Esophagus mucosa (tissue), 1 donor: ENCODE data around the gene TERT. TPM values are rescaled to one million over a fixed set of nuclear protein-coding genes. Genes with fewer than 3 reads are reported as not detected.
"Not testable (repeated sequence)": the region's sequence is repeated elsewhere in the genome, so short reads cannot be mapped to it uniquely, and the experiment has no call there.

Experiments
- ATAC-seq: fragments of 200-7000 bp; cut with Tn5 transposase; one replicate; pipeline ENCODE4 v1.9.1; 2020
- total RNA-seq: library from RNA; stranded (reverse); gene quantifications from one replicate; pipeline ENCODE4 v1.2.4, GENCODE V29; 2023
- donor health status: DM: yes; HTN: yes; CAD: no.

Gene TERT
- total RNA-seq, 1 donor from 2014 or later = not detected

DNA sequence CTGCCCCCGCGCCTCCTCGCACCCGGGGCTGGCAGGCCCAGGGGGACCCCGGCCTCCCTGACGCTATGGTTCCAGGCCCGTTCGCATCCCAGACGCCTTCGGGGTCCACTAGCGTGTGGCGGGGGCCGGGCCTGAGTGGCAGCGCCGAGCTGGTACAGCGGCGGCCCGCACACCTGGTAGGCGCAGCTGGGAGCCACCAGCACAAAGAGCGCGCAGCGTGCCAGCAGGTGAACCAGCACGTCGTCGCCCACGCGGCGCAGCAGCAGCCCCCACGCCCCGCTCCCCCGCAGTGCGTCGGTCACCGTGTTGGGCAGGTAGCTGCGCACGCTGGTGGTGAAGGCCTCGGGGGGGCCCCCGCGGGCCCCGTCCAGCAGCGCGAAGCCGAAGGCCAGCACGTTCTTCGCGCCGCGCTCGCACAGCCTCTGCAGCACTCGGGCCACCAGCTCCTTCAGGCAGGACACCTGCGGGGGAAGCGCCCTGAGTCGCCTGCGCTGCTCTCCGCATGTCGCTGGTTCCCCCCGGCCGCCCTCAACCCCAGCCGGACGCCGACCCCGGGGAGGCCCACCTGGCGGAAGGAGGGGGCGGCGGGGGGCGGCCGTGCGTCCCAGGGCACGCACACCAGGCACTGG is 548 bp downstream of the TERT start:
- ATAC-seq = no peak

DNA sequence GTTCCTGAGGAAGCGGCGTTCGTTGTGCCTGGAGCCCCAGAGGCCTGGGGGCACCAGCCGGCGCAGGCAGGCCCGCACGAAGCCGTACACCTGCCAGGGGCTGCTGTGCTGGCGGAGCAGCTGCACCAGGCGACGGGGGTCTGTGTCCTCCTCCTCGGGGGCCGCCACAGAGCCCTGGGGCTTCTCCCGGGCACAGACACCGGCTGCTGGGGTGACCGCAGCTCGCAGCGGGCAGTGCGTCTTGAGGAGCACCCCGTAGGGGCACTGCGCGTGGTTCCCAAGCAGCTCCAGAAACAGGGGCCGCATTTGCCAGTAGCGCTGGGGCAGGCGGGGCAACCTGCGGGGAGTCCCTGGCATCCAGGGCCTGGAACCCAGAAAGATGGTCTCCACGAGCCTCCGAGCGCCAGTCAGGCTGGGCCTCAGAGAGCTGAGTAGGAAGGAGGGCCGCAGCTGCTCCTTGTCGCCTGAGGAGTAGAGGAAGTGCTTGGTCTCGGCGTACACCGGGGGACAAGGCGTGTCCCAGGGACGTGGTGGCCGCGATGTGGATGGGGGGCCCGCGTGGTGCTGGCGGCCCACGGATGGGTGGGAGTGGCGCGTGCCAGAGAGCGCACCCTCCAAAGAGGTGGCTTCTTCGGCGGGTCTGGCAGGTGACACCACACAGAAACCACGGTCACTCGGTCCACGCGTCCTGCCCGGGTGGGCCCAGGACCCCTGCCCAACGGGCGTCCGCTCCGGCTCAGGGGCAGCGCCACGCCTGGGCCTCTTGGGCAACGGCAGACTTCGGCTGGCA is 1.3 kb downstream of the TERT start:
- ATAC-seq = no peak

DNA sequence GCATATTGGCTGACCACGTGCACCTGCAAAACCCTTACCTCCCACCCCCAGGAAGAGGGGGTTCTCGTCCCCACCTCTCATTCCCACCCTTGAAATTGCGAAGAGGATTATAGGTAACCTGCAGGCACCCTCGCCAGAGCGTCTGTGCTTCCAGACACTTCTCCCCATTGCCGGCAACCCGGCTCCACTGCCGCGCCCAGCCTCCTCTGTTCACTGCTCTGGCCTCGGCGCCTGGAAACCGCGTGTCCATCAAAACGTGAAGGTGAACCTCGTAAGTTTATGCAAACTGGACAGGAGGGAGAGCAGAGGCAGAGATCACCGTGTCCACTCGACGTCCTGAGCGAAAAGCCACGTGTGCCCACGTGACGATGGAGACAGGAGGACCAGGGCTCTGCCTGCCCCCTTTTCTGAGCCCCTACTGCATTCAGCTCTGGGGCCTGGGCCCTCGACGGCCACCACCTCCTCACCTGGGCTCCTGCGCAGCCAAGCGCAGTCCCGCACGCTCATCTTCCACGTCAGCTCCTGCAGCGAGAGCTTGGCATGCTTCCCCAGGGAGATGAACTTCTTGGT is 1.9 kb downstream of the TERT start:
- no peak for ATAC-seq

DNA sequence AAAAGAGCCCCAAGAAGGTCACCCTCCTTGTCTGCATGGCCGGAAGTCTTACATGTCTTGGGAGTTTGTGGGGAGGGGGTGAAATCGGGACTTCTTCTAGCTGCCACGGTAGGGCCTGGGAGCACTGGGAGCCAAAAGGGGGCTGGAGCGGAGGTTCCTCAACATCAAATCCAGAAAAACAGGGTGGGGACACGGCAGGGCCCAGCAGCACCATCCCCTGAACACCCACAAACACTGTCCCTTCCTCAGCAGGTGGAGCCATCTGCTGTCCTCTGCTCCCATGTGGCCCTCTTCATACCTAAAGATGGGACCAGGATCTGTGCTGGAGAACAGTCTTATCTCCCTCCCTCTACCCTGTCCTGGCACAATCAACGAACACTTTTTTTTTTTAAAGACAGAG is 2.7 kb downstream of the TERT start:
- ATAC-seq = no peak

DNA sequence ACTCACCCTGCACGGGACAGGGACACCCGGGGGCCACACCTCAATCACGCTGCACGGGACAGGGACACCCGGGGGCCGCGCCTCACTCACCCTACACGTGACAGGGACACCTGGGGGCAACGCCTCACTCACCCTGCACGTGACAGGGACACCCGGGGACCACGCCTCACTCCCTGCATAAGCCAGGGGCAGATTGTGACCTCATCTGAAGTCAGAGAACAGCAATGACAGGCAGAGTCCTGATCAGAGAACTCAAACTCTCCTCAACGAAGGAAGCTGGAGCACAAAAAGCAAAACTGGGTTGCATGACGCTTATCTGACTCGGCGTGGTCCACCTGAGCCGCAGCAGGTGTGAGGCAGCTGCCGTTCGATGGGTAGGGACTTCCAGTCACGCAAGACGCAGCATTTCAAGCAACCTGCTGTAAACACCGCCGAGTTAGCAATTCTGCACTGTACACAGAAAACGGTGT is 3.2 kb downstream of the TERT start:
- ATAC-seq = no peak

DNA sequence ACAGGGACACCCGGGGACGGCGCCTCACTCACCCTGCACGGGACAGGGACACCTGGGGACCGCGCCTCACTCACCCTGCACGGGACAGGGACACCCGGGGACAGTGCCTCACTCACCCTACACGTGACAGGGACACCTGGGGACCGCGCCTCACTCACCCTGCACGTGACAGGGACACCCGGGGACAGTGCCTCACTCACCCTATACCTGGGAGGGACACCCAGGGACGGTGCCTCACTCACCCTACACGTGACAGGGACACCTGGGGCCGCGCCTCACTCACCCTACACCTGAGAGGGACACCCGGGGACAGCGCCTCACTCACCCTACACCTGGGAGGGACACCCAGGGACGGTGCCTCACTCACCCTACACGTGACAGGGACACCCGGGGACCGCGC is 3.9 kb downstream of the TERT start:
- not testable (repeated sequence) for ATAC-seq

DNA sequence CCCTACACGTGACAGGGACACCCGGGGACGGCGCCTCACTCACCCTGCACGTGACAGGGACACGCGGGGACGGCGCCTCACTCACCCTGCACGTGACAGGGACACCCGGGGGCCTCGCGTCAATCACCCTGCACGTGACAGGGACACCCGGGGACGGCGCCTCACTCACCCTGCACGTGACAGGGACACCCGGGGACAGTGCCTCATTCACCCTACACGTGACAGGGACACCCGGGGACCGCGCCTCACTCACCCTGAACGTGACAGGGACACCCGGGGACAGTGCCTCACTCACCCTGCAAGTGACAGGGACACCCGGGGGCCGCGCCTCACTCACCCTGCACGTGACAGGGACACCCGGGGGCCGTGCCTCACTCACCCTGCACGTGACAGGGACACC is 5.3 kb downstream of the TERT start:
- not testable (repeated sequence) for ATAC-seq

DNA sequence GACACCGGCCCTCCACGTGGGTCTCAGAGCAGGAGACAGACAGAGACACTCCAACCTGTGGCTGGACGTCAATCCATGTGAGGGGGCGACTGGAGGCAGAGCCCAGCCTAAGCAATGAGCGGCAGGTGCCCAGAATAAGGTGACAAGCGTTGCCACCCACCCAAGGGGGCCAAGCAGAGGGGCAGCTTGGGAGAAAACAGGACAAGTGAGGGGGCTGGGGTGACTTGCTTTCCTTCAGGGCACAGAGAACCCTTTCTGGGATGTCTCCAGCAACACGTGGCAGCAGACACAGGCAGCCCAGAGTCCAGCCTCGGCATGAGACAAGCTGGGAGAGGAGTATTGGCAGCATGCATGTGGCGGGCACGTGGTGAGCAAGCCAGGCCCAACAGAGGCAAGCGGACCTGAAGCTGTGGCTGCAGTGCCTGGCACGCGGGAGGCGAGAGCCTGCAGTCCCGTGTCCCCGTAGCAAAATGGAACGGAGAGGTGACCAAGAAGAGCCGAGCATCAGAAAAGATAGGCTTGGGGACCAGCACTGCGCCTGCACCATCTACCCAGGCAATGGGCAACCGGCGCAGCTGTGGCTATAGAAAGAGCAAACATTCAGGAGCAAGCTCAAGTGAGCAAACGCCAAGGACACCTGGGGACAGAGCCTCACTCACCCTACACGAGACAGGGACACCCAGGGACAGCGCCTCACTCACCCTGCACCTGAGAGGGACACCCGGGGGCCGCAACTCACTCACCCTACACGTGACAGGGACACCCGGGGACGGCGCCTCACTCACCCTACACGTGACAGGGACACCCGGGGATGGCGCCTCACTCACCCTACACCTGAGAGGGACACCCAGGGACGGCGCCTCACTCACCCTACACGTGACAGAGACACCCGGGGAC is 6.2 kb downstream of the TERT start:
- ATAC-seq = no peak

DNA sequence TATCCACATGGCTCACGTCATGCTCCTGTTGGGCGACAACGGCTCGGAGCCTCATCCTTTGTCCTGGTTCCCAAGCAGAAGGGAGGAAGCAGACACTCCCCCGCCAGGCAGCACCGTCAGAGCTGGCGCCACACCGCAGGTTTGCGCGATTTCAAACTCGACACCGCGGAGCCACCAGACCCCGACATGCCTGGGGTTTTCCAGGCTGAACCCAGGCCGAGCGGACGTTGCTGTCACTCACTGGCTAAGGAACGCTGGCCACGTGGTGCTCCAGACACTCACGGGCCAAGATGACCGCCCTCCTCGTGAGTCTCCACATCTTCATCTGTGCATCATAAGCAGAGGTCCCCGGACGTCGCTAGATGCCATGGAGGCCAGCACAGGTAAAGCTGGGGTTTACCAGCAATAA is 9.0 kb downstream of the TERT start:
- ATAC-seq = no peak

DNA sequence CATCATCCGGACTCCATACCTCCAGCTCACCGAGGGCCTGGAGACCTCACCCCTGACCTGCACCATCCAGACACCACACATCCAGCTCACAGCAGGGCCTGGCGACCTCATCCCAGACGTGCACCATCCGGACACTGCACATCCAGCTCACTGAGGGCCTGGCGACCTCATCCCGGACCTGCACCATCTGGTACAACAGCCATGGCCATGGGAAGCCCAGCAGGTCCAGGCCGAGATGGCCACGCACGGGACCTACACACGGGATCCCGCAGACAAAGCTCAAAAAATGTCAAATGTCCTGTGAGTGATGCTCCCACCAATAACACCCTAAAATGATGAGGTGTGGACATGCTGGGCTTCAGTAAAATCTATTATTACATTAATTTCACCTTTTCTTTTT is 9.7 kb downstream of the TERT start:
- no peak for ATAC-seq

DNA sequence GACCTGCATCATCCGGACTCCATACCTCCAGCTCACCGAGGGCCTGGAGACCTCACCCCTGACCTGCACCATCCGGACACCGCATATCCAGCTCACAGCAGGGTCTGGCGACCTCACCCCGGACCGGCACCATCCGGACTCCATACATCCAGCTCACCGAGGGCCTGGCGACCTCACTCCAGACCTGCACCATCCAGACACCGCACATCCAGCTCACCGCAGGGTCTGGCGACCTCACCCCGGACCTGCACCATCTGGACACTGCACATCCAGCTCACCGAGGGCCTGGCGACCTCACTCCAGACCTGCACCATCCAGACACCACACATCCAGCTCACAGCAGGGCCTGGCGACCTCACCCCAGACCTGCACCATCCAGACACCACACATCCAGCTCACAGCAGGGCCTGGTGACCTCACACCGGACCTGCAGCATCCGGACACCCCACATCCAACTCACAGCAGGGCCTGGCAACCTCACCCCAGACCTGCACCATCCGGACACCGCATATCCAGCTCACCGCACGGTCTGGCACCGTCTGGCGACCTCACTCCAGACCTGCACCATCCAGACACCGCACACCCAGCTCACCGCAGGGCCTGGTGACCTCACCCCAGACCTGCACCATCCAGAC is 10.4 kb downstream of the TERT start:
- ATAC-seq = not testable (repeated sequence)

DNA sequence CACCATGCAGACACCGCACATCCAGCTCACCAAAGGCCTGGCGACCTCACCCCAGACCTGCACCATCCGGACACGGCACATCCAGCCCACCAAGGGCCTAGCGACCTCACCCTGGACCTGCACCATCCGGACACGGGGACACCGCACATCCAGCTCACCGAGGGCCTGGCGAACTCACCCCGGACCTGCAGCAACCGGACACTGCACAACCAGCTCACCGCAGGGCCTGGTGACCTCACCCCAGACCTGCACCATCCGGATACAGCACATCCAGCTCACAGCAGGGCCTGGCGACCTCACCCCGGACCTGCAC is 11.2 kb downstream of the TERT start:
- not testable (repeated sequence) for ATAC-seq

DNA sequence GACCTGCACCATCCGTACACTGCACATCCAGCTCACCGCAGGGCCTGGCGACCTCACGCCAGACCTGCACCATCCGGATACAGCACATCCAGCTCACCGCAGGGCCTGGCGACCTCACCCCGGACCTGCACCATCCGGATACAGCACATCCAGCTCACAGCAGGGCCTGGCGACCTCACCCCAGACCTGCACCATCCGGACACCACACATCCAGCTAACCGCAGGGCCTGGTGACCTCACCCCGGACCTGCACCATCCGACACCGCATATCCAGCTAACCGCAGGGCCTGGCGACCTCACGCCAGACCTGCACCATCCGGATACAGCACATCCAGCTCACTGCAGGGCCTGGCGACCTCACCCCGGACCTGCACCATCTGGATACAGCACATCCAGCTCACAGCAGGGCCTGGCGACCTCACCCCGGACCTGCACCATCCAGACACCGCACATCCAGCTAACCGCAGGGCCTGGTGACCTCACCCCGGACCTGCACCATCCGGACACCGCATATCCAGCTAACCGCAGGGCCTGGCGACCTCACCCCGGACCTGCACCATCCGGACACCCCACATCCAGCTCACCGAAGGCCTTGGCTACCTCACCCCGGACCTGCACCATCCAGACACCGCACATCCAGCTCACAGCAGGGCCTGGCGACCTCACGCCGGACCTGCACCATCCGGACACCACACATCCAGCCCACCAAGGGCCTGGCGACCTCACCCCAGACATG is 11.7 kb downstream of the TERT start:
- ATAC-seq = not testable (repeated sequence)

DNA sequence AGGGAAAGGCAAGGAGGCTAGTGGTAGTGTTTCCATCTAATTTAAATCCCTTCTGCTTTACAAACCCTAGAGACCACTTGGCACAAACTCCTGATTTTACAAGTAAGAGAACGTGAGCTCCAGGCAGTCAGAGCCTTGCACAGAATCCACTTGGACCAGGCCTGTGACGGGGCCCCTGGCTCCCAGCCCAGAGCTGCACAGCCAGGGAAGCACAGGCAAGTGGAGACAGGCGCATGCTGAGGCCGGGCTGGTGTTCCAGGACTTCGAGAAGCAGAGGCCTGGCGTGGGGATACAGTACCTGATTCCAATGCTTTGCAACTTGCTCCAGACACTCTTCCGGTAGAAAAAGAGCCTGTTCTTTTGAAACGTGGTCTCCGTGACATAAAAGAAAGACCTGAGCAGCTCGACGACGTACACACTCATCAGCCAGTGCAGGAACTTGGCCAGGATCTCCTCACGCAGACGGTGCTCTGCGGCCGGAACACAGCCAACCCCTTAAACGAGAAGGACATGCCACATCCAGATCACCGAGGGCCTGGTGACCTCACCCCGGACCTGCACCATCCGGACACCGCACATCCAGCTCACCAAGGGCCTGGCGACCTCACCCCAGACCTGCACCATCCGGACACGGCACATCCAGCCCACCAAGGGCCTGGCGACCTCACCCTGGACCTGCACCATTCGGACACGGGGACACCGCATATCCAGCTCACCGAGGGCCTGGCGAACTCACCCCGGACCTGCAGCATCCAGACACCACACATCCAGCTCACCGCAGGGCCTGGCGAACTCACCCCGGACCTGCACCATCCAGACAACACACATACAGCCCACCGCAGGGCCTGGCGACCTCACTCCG is 12.5 kb downstream of the TERT start:
- ATAC-seq = peak; percentile 81

DNA sequence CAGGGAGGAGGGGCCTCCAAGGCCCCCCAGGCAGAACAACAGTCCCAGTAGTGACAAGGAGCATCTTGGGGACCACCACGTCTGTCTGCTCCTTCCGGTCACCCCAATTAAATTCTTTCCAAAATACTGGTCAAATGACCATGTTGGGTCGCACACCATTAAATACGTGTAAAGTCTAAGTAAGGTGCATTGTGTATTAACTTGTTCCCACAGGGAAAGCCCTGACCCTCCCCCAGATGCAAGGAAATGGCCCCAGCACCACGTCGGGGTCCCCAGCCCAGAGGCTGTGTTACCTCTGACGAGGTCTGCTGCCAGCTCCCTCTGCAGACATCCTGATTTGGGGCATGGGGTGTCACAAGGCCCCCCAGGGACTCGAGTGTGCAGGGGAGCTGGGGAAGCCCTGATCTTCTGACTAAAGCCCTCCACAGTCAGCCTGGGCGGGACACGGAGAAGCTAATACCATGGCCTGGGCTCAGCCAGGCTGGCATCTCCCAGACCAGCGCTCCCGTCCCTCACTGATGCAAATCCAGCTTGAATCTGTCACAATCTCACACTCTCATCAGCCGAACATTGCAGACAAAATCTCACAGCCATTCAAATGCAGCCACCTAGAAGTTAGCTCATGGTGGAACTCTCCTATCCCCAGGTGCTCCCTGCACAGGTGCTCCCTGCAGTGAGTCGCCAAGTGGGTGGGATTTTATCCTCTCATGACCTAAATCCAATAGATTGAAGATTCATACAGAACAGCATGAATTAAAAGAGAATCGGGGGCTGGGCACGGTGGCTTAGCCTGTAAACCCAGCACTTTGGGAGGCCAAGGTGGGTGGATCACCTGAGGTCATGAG is 13.6 kb downstream of the TERT start:
- no peak for ATAC-seq

DNA sequence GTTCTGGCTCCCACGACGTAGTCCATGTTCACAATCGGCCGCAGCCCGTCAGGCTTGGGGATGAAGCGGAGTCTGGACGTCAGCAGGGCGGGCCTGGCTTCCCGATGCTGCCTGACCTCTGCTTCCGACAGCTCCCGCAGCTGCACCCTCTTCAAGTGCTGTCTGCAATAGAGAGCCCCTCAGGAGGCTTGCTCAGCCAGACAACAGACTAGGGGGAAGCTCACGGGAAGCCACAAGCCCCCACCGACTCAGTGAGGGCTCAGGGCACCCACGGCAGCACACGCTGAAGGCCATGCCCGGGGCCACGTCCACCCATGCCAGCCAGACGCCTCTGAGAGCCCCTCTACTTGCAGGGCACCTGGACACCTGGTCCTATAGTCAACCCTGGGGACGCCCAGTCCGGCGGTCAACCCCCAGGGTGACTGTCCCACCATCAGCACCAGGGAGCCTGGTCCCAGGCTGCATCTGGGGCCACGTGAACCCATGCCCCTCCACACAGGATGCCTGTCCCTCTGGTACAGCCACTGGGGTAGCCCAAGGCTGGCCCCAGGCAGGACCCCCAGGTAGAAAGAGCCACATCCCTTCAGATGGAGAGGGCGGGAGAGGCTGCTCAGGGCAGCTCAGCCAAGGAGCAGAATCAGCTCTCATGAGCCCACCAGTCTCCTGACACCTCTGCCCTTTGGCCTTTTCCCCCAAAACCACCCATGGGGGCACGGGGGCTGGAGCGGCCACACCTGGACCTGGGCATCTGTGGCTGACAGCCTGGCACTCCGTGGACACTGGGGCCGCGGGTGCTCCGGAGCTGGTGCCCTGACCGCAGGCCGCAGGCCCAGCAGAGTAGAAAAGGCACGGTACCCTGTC is 14.5 kb downstream of the TERT start:
- peak; percentile 8 for ATAC-seq

DNA sequence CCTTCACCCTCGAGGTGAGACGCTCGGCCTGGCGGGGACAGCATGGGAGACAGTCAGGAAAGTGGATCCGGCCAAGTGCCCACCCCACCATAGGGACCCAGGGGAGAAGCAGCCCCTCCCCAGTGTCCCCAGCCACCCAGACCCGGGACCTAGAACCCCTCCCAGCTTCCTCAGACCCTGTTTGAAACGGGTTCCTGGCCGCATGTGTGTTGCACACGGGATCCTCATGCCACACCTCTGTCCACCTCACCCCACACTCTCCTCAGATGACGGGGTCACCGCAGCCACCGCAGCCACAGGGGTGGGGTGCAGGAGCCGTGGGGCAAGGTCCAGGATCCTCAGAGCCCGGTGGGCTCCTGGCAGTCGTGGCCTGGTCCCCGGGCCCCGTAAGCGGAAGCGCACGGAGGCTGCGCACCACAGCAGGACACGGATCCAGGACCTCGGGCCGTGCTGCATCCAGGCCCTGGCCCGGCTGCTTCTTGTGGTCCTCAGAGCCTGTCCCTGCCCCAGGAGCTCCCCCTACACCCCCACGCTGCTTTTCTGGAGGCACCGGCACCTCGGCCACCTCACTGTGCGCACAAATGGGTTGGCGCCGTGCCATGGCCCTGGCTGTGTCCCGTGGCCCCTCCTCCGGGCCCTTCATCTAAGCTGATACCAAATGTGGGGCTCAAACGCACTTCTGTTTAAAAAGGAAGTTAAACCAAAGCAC is 15.3 kb downstream of the TERT start:
- ATAC-seq = no peak
